ENCODE results near the gene DNAJA2.

- TF ChIP-seq CTCF (conservative IDR thresholded peaks at IDR 0.05; ENCODE audit: low read length) (no peak), EZH2phosphoT487 (IDR thresholded peaks at IDR 0.05; ENCODE audit: borderline replicate concordance) (no peak)
Observed at GRCh38 chr16:47008174-47008573, 34.7 kb upstream of the DNAJA2 start.

Data from Loucy (cell line).